Heart left ventricle (tissue), 16 donors: ENCODE results near the gene SMOC2. TPM values are rescaled to one million over a fixed set of nuclear protein-coding genes. Genes with fewer than 3 reads are reported as not detected.

Source experiments
- ATAC-seq, 4 donors: fragments of 200-7000 bp; cut with Tn5 transposase; one replicate each; pipeline ENCODE4 v1.9.1; 2020 to 2022; ENCODE audit warnings: moderate library complexity in 4 of 4, mild to moderate bottlenecking in 3 of 4, moderate number of reproducible peaks in 1 of 4
- DNase-seq, 5 donors: peaks; one replicate each; pipeline ENCODE4 v3.0.0-alpha.2; 2020
- H3K27ac ChIP-seq, 12 donors: fragments of 200-600 bp; sonication (generic) in 4 of 12; one replicate each; pipeline versions ENCODE4 v1.5.0 to v1.8.0; 2016 to 2022; ENCODE audit warnings: mild to moderate bottlenecking in 2 of 12
- H3K27me3 ChIP-seq, 9 donors: fragments of 200-600 bp; sonication (generic) in 2 of 9; one replicate each; pipeline versions ENCODE4 v1.5.1 to v1.8.0; 2016 to 2022; ENCODE audit warnings: mild to moderate bottlenecking in 3 of 9
- H3K36me3 ChIP-seq, 9 donors: fragments of 200-600 bp; sonication (generic) in 2 of 9; one replicate each; pipeline versions ENCODE4 v1.5.0 to v1.8.0; 2018 to 2022; ENCODE audit warnings: mild to moderate bottlenecking in 2 of 9
- H3K4me1 ChIP-seq, 12 donors: fragments of 200-600 bp; sonication (generic) in 4 of 12; one replicate each; pipeline versions ENCODE4 v1.5.0 to v1.8.0; 2016 to 2022; ENCODE audit warnings: mild to moderate bottlenecking in 3 of 12
- H3K4me3 ChIP-seq, 12 donors: fragments of 200-600 bp; sonication (generic) in 4 of 12; one replicate each; pipeline versions ENCODE4 v1.5.0 to v1.8.0; 2017 to 2022; ENCODE audit warnings: mild to moderate bottlenecking in 9 of 12, moderate library complexity in 4 of 12
- H3K9me3 ChIP-seq, 12 donors: fragments of 200-600 bp; sonication (generic) in 4 of 12; one replicate each; pipeline versions ENCODE4 v1.5.0 to v1.8.0; 2016 to 2022; ENCODE audit warnings: mild to moderate bottlenecking in 1 of 12
- POLR2A ChIP-seq, 2 donors: fragments of 450-650 bp; IDR thresholded peaks; one replicate each; pipeline ENCODE4 v1.6.1; 2017; ENCODE audit warnings: antibody characterized with exemption in 2 of 2, mild to moderate bottlenecking in 2 of 2, moderate library complexity in 2 of 2
- whole genome bisulfite sequencing, 4 donors: extraction: QIAGEN DNeasy Blood & Tissue Kit in 2 of 4; methylation state at CpG; one replicate each; pipeline versions ENCODE4 v1.1.5 to v1.1.7; 2013 to 2018; 5-methylcytosine and 5-hydroxymethylcytosine counted together
- intact Hi-C, 10 donors: fragments of 100-400 bp; cut with DNase I; formaldehyde crosslinking; loops; one replicate each; pipeline versions ENCODE4 v1.11.1 to v1.14.2; 2022
- polyA plus RNA-seq, 2 donors: library from polyadenylated mRNA; stranded (reverse); fragments of 200-250 nt; gene quantifications; one replicate each; pipeline ENCODE4 v1.2.3, GENCODE V29; 2013
- total RNA-seq, 9 donors: library from RNA; depleted of rRNA in 2 of 9; stranded (reverse); fragments of >200 nt in 2 of 9; fragmentation: NEBNext Ultra II Directional in 3 of 9; extraction: Animal tissue kit (Norgen Biotek cat#: 25700) in 3 of 9; gene quantifications; one replicate each; pipeline versions ENCODE4 v1.1.0 to v1.2.4, GENCODE V29; 2016 to 2023
- TF ChIP-seq, protein P1 (sequence below), 12 donors: fragments of 200-600 bp; sonication (generic) in 4 of 12; IDR thresholded peaks; one replicate each; pipeline versions ENCODE4 v1.5.0 to v1.8.0; 2018 to 2022; ENCODE audit warnings: antibody characterized with exemption in 12 of 12, mild to moderate bottlenecking in 5 of 12
- donor health status: ischemic (EF 13 %, LVEDD 7.1; RV severe dilation, severe dysfunction).
- donor health status: healthy with polysubstance abuse.
- donor health status: DM: no; HTN: yes; CAD: no.
- donor health status: DM: no; HTN: no; CAD: no.
- donor health status: ischemic (EF 25% LVEDD 6.9; RV normal size, moderate dysfunction).
- donor health status: ischemic (EF 25% LVEDD 5.7; RV mildly dilated, moderate dysfunction).
- donor health status: healthy.
- donor health status: DM: yes; HTN: yes; CAD: no.
- donor health status: ischemic (EF 35%, LVEDD 5.7; RV mildly dilated, moderate dysfunction).
- donor health status: nonischemic (EF 11% LVEDD 7.7; RV severe dilation, severe dysfunction).
- donor health status: DM: yes; HTN: yes; CAD: no.
- donor health status: PGD.
- donor health status: ischemic (EF 29% LVEDD 5.4; RV normal size, mild dysfunction).
- donor health status: nonischemic (EF 23%, LVEDD 6.1; RV moderate dilation, normal function).

The SMOC2 gene
- total and polyA plus RNA-seq, 11 donors = 5.9 to 44.2 (median 15.7) TPM

DNA sequence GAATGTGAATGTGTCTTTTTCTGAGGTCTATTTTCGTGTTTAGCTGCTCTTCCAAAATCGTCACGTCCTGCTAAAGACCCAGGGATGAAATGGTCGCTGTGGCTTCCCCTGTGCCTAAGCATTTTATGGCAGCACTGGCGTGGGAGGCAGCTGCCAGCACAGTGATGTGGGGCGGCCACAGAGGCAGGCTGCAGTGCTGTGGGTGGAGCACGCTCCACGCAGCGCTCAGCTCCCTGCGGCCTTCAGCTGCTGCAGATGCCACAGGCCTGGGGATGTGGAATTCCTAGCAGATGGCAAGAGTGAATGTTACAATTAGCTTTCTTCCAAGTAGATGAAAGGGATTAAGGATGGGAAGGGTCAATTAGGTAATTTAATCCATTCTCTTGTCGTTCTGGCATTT, 242.6 kb downstream of the SMOC2 start:
- Histone ChIP-seq H3K27me3 (peaks cover 0 to 4% (median 0%) of the 10 kb centered on the region in 9 donors), H3K36me3 (no peaks in the 10 kb centered on the region), H3K9me3 (no peaks in the 10 kb centered on the region), H3K27ac (no peak overlapping the region), H3K4me1 (no peaks in the 10 kb centered on the region), H3K4me3 (no peak overlapping the region)
- intact Hi-C loops = no loop called here
- WGBS, 4 donors = 52 to 69% (median 61%) methylated on average over 11 of the region's 11 CpGs
- ATAC-seq (peak in 1 of 4 donors; percentile 44), DNase-seq (no peak)
- TF ChIP-seq, protein P1, sequence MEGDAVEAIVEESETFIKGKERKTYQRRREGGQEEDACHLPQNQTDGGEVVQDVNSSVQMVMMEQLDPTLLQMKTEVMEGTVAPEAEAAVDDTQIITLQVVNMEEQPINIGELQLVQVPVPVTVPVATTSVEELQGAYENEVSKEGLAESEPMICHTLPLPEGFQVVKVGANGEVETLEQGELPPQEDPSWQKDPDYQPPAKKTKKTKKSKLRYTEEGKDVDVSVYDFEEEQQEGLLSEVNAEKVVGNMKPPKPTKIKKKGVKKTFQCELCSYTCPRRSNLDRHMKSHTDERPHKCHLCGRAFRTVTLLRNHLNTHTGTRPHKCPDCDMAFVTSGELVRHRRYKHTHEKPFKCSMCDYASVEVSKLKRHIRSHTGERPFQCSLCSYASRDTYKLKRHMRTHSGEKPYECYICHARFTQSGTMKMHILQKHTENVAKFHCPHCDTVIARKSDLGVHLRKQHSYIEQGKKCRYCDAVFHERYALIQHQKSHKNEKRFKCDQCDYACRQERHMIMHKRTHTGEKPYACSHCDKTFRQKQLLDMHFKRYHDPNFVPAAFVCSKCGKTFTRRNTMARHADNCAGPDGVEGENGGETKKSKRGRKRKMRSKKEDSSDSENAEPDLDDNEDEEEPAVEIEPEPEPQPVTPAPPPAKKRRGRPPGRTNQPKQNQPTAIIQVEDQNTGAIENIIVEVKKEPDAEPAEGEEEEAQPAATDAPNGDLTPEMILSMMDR (IDR thresholded peaks at IDR 0.05) = no peak
- no peak for TF ChIP-seq POLR2A (IDR thresholded peaks at IDR 0.05)

DNA sequence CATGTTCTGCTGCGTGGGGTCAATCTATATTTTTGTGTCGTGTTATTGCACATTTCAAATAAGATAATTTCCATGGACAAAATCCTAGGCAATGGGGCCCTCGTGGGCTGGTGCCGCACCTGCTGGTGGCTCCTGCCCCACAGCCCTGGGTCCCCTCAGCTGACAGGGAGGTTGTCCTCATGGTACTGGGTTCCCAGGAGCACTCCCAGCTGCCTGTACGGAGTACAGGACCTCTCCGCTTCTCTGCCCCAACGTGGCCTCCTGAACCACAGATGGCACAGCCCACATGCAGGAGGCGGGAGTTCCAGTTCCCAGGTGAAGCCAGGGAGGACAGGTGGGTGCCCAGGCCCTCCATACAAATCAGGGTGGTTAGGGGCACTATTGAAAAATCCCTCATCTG, 243.5 kb downstream of the SMOC2 start:
- intact Hi-C loops = no loop called here
- peaks cover 0 to 4% (median 0%) of the 10 kb centered on the region in 9 donors for H3K27me3 ChIP-seq
- WGBS, 4 donors = 54 to 75% (median 66%) methylated on average over 8 of the region's 8 CpGs
- no peaks in the 10 kb centered on the region for H3K36me3 ChIP-seq
- TF ChIP-seq, protein P1 (IDR thresholded peaks at IDR 0.05) = no peak
- TF ChIP-seq POLR2A (IDR thresholded peaks at IDR 0.05) = no peak
- no peaks in the 10 kb centered on the region for H3K4me1 ChIP-seq
- H3K4me3 ChIP-seq = no peak overlapping the region
- no peak overlapping the region for H3K27ac ChIP-seq
- DNase-seq (no peak), ATAC-seq (no peak)
- no peaks in the 10 kb centered on the region for H3K9me3 ChIP-seq

DNA sequence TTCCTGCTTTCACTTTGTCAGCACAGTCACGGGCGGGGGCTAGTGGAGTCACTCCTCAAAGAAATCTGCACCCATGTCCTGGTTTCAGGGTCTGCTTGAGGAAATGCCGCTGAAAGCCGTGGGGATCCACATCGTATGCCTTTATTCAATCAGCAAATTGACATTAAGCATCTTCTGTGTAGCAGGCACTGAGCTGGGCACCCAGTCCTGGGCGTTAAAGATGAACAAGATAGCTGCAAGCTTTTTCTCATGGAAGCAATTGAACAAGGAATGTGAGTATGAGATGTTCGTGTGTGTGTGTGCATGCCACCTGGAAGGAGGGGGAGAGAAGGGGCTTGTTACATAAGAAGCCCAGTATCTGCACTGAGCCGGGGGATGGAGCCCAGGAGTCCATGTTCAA, 243.9 kb downstream of the SMOC2 start:
- 85 to 90% (median 87%) methylated on average over 8 of the region's 8 CpGs for WGBS, 4 donors
- TF ChIP-seq POLR2A (IDR thresholded peaks at IDR 0.05) = no peak
- TF ChIP-seq, protein P1 (IDR thresholded peaks at IDR 0.05) = no peak
- Histone ChIP-seq H3K9me3 (no peaks in the 10 kb centered on the region), H3K4me1 (no peaks in the 10 kb centered on the region), H3K27ac (no peak overlapping the region), H3K4me3 (no peak overlapping the region), H3K36me3 (no peaks in the 10 kb centered on the region), H3K27me3 (peaks cover 0 to 4% (median 0%) of the 10 kb centered on the region in 9 donors)
- no peak for ATAC-seq
- intact Hi-C loops = no loop called here
- no peak for DNase-seq

GRCh38 chr6:168686029-168686738, 245.2 kb downstream of the SMOC2 start:
- no peaks in the 10 kb centered on the region for H3K4me1 ChIP-seq
- H3K36me3 ChIP-seq = no peaks in the 10 kb centered on the region
- no peak for TF ChIP-seq POLR2A (IDR thresholded peaks at IDR 0.05)
- TF ChIP-seq, protein P1 (IDR thresholded peaks at IDR 0.05) = no peak
- DNase-seq (no peak), ATAC-seq (no peak)
- no peak overlapping the region for H3K27ac ChIP-seq
- no peaks in the 10 kb centered on the region for H3K9me3 ChIP-seq
- peaks cover 0 to 4% (median 0%) of the 10 kb centered on the region in 9 donors for H3K27me3 ChIP-seq
- 78 to 82% (median 80%) methylated on average over 25 of the region's 25 CpGs for WGBS, 4 donors
- intact Hi-C loops = no loop called here
- no peak overlapping the region for H3K4me3 ChIP-seq
